ENCODE measurements around the gene UBAP2. TPM values are rescaled to one million over a fixed set of nuclear protein-coding genes. Genes with fewer than 3 reads are reported as not detected.
A peak's percentile ranks its signal among the peaks of the same experiment; 100 is the strongest.

The UBAP2 gene
- polyA plus RNA-seq (2013), result 24.8 TPM

DNA sequence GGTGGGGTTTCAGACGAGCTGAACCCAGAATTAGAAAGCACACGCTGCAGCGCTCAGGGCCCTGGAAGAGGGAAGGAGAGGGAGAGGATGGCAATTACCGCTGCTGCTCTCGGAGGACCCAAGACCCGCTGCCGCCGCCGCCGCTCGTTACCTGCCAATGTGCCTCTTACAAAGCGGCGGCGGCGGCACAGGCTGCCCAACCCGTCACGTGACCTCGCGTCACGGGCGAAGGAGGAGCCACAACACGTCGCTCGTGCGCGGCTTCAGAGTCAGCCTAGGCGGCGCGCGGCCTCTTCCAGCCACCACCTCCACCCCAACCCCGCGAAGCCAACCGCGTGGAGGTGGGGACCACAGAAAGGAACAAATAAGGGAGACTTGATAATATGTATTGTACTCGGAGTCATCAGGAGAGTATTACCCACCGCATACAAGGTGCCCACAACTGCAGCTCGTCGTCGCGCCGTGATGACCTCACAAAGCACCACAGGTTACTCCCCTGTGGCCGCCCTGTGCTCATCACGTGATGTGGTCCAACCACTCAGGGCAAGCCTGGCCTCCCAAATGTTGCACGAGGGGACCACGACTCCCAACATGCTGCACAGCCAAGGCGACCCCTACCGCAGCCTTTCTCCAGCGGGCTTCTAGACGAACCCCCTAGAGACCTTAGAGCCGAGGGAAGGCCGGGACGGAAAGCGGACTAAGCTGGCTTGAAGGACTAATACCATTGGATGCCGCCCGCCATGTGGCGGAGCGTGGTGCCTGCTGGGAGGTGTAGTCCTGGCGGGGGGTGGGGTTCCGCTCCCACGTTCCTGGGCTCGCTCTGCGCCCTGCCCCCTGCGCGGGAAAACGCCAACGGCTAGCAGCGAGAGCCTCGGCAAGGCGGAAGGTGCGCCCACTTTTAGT, at the start of gene UBAP2:
Gene UBAP2, minus strand, starts transcription at position 161 of the 903 bp plus-strand sequence. CDS start 31,739 bp downstream, outside the sequence.
- H3K36me3 ChIP-seq (ENCODE audit: control insufficient read depth in 4 of 4, insufficient read depth in 4 of 4, low read length in 3 of 4), result no peaks in the 10 kb centered on the region
- no peaks in the 10 kb centered on the region for H3K9me3 ChIP-seq (ENCODE audit: control extremely low read depth in 1 of 5, control insufficient read depth in 4 of 5, insufficient read depth in 2 of 5, low read depth in 1 of 5, low read length in 4 of 5)
- peaks cover 18 to 34% (median 28%) of the 10 kb centered on the region in 4 experiments for H3K4me1 ChIP-seq (ENCODE audit: control extremely low read depth in 1 of 4, control insufficient read depth in 4 of 4, insufficient read depth in 4 of 4, low read length in 3 of 4)
- H3K4me3 ChIP-seq (ENCODE audit: control insufficient read depth in 1 of 7, extremely low read depth in 1 of 7, insufficient read depth in 4 of 7, low read depth in 2 of 7, low read length in 6 of 7), result peak within 1 kb of the TSS; percentile 81 to 99 (median 93)
- POLR2A ChIA-PET, result interaction anchor here (0.6 kb wide), 1 partner anchor 573 kb away, joined by 3 read pairs; no protein-coding TSS in a partner anchor
- peak within 1 kb of the TSS; percentile 89 to 97 for H3K27ac ChIP-seq (ENCODE audit: insufficient read depth in 1 of 2, low read depth in 1 of 2, low read length in 2 of 2, poor library complexity in 1 of 2, severe bottlenecking in 2 of 2)
- peak; percentile 98 for DNase-seq
- 1% methylated on average over 48 of the region's 70 CpGs for WGBS (ENCODE audit: insufficient coverage)
- CTCF ChIA-PET, result interaction anchor here (0.9 to 1.3 kb wide), 4 partner anchors 9 to 24 kb away, joined by 3 to 4 read pairs (median 3); no protein-coding TSS in a partner anchor
- H3K27me3 ChIP-seq (replicated peaks in 2 of 5; ENCODE audit: control insufficient read depth in 4 of 5, insufficient read depth in 5 of 5, low read length in 4 of 5), result no peaks in the 10 kb centered on the region

- WGBS (ENCODE audit: insufficient coverage), result 100% methylated on average over 2 of the region's 5 CpGs
- POLR2A ChIA-PET, result no interaction called here
- H3K36me3 ChIP-seq (ENCODE audit: control insufficient read depth in 4 of 4, insufficient read depth in 4 of 4, low read length in 3 of 4), result peaks cover 28 to 81% (median 58%) of the 10 kb centered on the region in 4 experiments
Observed at GRCh38 chr9:34098307-34098706, 49.6 kb upstream of the UBAP2 start.

DNA sequence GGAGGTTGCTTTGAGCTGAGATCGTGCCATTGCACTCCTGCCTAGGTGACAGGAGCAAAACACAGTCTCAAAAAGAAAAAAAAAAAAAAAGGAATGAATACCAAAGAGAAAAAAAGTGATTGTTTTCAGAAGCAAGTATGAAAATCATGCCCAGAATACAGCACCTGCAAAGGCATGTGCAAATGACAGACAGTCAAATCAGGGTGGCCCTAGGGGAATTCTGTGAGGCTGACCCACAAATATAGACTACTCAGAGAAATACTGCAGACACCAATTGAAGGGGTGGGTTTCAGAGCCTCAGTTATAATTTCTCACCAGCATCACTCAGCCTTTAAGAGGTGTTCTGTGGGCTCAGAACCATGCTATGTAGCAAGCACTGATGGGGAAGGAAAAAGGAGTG, 49.2 kb upstream of the UBAP2 start:
- ChIA-PET POLR2A (no interaction called here), CTCF (no interaction called here)
- Histone ChIP-seq H3K9me3 (ENCODE audit: control extremely low read depth in 1 of 5, control insufficient read depth in 4 of 5, insufficient read depth in 2 of 5, low read depth in 1 of 5, low read length in 4 of 5) (no peaks in the 10 kb centered on the region), H3K27ac (ENCODE audit: insufficient read depth in 1 of 2, low read depth in 1 of 2, low read length in 2 of 2, poor library complexity in 1 of 2, severe bottlenecking in 2 of 2) (no peak overlapping the region), H3K4me1 (ENCODE audit: control extremely low read depth in 1 of 4, control insufficient read depth in 4 of 4, insufficient read depth in 4 of 4, low read length in 3 of 4) (no peaks in the 10 kb centered on the region), H3K4me3 (ENCODE audit: control insufficient read depth in 1 of 7, extremely low read depth in 1 of 7, insufficient read depth in 4 of 7, low read depth in 2 of 7, low read length in 6 of 7) (no peak overlapping the region), H3K36me3 (ENCODE audit: control insufficient read depth in 4 of 4, insufficient read depth in 4 of 4, low read length in 3 of 4) (peaks cover 31 to 81% (median 59%) of the 10 kb centered on the region in 4 experiments), H3K27me3 (replicated peaks in 2 of 5; ENCODE audit: control insufficient read depth in 4 of 5, insufficient read depth in 5 of 5, low read length in 4 of 5) (no peaks in the 10 kb centered on the region)
- 100% methylated on average over 1 of the region's 1 CpG for WGBS (ENCODE audit: insufficient coverage)
- no peak for DNase-seq

More at GRCh38 chr9:34098307-34098706, 49.6 kb upstream of the UBAP2 start:
- H3K4me3 ChIP-seq (ENCODE audit: control insufficient read depth in 1 of 7, extremely low read depth in 1 of 7, insufficient read depth in 4 of 7, low read depth in 2 of 7, low read length in 6 of 7), result no peak overlapping the region
- no peaks in the 10 kb centered on the region for H3K9me3 ChIP-seq (ENCODE audit: control extremely low read depth in 1 of 5, control insufficient read depth in 4 of 5, insufficient read depth in 2 of 5, low read depth in 1 of 5, low read length in 4 of 5)
- no peaks in the 10 kb centered on the region for H3K27me3 ChIP-seq (replicated peaks in 2 of 5; ENCODE audit: control insufficient read depth in 4 of 5, insufficient read depth in 5 of 5, low read length in 4 of 5)
- CTCF ChIA-PET, result interaction anchor here (0.9 to 1.0 kb wide), 2 partner anchors 24 to 25 kb away, joined by 3 to 4 read pairs; no protein-coding TSS in a partner anchor
- H3K4me1 ChIP-seq (ENCODE audit: control extremely low read depth in 1 of 4, control insufficient read depth in 4 of 4, insufficient read depth in 4 of 4, low read length in 3 of 4), result no peaks in the 10 kb centered on the region
- no peak overlapping the region for H3K27ac ChIP-seq (ENCODE audit: insufficient read depth in 1 of 2, low read depth in 1 of 2, low read length in 2 of 2, poor library complexity in 1 of 2, severe bottlenecking in 2 of 2)
- no peak for DNase-seq

- no peaks in the 10 kb centered on the region for H3K9me3 ChIP-seq (ENCODE audit: control extremely low read depth in 1 of 5, control insufficient read depth in 4 of 5, insufficient read depth in 2 of 5, low read depth in 1 of 5, low read length in 4 of 5)
- POLR2A ChIA-PET, result no interaction called here
- H3K27me3 ChIP-seq (replicated peaks in 2 of 5; ENCODE audit: control insufficient read depth in 4 of 5, insufficient read depth in 5 of 5, low read length in 4 of 5), result no peaks in the 10 kb centered on the region
- H3K4me3 ChIP-seq (ENCODE audit: control insufficient read depth in 1 of 7, extremely low read depth in 1 of 7, insufficient read depth in 4 of 7, low read depth in 2 of 7, low read length in 6 of 7), result no peak overlapping the region
- H3K4me1 ChIP-seq (ENCODE audit: control extremely low read depth in 1 of 4, control insufficient read depth in 4 of 4, insufficient read depth in 4 of 4, low read length in 3 of 4), result no peaks in the 10 kb centered on the region
- WGBS (ENCODE audit: insufficient coverage), result no CpG with 5 or more reads among the region's 4 CpGs
- no peak for DNase-seq
- peaks cover 33 to 78% (median 55%) of the 10 kb centered on the region in 4 experiments for H3K36me3 ChIP-seq (ENCODE audit: control insufficient read depth in 4 of 4, insufficient read depth in 4 of 4, low read length in 3 of 4)
- CTCF ChIA-PET, result no interaction called here
- H3K27ac ChIP-seq (ENCODE audit: insufficient read depth in 1 of 2, low read depth in 1 of 2, low read length in 2 of 2, poor library complexity in 1 of 2, severe bottlenecking in 2 of 2), result no peak overlapping the region
Observed at GRCh38 chr9:34096751-34097150, 48.1 kb upstream of the UBAP2 start.

GRCh38 chr9:34093578-34093977, 44.9 kb upstream of the UBAP2 start:
- Histone ChIP-seq H3K4me1 (ENCODE audit: control extremely low read depth in 1 of 4, control insufficient read depth in 4 of 4, insufficient read depth in 4 of 4, low read length in 3 of 4) (no peaks in the 10 kb centered on the region), H3K4me3 (ENCODE audit: control insufficient read depth in 1 of 7, extremely low read depth in 1 of 7, insufficient read depth in 4 of 7, low read depth in 2 of 7, low read length in 6 of 7) (no peak overlapping the region), H3K36me3 (ENCODE audit: control insufficient read depth in 4 of 4, insufficient read depth in 4 of 4, low read length in 3 of 4) (peaks cover 41 to 89% (median 67%) of the 10 kb centered on the region in 4 experiments), H3K9me3 (ENCODE audit: control extremely low read depth in 1 of 5, control insufficient read depth in 4 of 5, insufficient read depth in 2 of 5, low read depth in 1 of 5, low read length in 4 of 5) (no peaks in the 10 kb centered on the region), H3K27ac (ENCODE audit: insufficient read depth in 1 of 2, low read depth in 1 of 2, low read length in 2 of 2, poor library complexity in 1 of 2, severe bottlenecking in 2 of 2) (no peak overlapping the region), H3K27me3 (replicated peaks in 2 of 5; ENCODE audit: control insufficient read depth in 4 of 5, insufficient read depth in 5 of 5, low read length in 4 of 5) (no peaks in the 10 kb centered on the region)
- ChIA-PET POLR2A (no interaction called here), CTCF (interaction anchor here (0.6 to 1.9 kb wide), 4 partner anchors 17 to 207 kb away, joined by 3 to 8 read pairs (median 4); no protein-coding TSS in a partner anchor)
- 98% methylated on average over 5 of the region's 5 CpGs for WGBS (ENCODE audit: insufficient coverage)
- DNase-seq, result no peak

DNA sequence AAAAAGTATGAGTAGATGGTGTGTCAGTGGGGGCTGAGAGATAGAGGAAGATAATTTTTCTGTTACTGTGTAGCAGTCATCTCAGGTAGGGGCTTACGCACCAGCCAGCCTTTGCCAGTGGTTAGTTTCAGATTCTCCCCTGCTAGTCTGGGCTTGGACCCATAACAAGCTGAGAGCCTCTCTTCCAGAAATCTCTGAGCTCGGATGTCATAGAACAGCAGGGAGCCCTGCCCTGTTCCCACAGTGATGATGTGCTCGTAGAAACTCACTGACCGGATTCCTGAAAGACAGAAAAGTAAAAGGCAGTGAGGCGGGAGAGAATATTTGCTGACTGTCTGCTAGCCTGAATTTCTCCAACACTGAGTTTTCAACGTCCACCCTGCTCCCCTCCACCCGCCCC, 40.6 kb upstream of the UBAP2 start:
- CTCF ChIA-PET, result no interaction called here
- Histone ChIP-seq H3K27me3 (replicated peaks in 2 of 5; ENCODE audit: control insufficient read depth in 4 of 5, insufficient read depth in 5 of 5, low read length in 4 of 5) (no peaks in the 10 kb centered on the region), H3K4me3 (ENCODE audit: control insufficient read depth in 1 of 7, extremely low read depth in 1 of 7, insufficient read depth in 4 of 7, low read depth in 2 of 7, low read length in 6 of 7) (no peak overlapping the region), H3K36me3 (ENCODE audit: control insufficient read depth in 4 of 4, insufficient read depth in 4 of 4, low read length in 3 of 4) (peaks cover 36 to 87% (median 61%) of the 10 kb centered on the region in 4 experiments), H3K9me3 (ENCODE audit: control extremely low read depth in 1 of 5, control insufficient read depth in 4 of 5, insufficient read depth in 2 of 5, low read depth in 1 of 5, low read length in 4 of 5) (no peaks in the 10 kb centered on the region), H3K4me1 (ENCODE audit: control extremely low read depth in 1 of 4, control insufficient read depth in 4 of 4, insufficient read depth in 4 of 4, low read length in 3 of 4) (no peaks in the 10 kb centered on the region), H3K27ac (ENCODE audit: insufficient read depth in 1 of 2, low read depth in 1 of 2, low read length in 2 of 2, poor library complexity in 1 of 2, severe bottlenecking in 2 of 2) (no peak overlapping the region)
- 93% methylated on average over 7 of the region's 7 CpGs for WGBS (ENCODE audit: insufficient coverage)
- no peak for DNase-seq
- POLR2A ChIA-PET, result no interaction called here

DNA sequence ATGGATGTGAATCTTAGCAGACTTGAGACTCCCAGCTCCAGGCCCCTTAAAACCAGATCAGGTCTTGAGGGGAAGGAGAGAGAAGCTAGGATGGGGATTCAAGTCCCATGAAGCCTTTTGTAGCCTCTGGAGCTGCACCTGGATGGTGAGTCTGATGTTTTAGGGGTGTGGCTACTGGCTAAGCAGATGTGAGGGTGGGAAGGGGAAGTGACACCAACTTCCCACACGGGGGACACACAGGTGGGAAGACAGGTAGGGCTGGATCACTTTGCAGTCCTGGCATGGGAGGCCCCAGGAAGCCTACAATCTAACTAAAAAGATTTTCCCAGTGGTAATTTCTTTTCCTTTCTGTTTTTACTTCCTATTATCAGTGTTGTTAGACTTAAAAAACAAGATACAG, 38.7 kb upstream of the UBAP2 start:
- no peak overlapping the region for H3K27ac ChIP-seq (ENCODE audit: insufficient read depth in 1 of 2, low read depth in 1 of 2, low read length in 2 of 2, poor library complexity in 1 of 2, severe bottlenecking in 2 of 2)

More for the DNA sequence above, 38.7 kb upstream of the UBAP2 start:
- H3K4me3 ChIP-seq (ENCODE audit: control insufficient read depth in 1 of 7, extremely low read depth in 1 of 7, insufficient read depth in 4 of 7, low read depth in 2 of 7, low read length in 6 of 7), result no peak overlapping the region
- no peaks in the 10 kb centered on the region for H3K9me3 ChIP-seq (ENCODE audit: control extremely low read depth in 1 of 5, control insufficient read depth in 4 of 5, insufficient read depth in 2 of 5, low read depth in 1 of 5, low read length in 4 of 5)
- no peaks in the 10 kb centered on the region for H3K27me3 ChIP-seq (replicated peaks in 2 of 5; ENCODE audit: control insufficient read depth in 4 of 5, insufficient read depth in 5 of 5, low read length in 4 of 5)
- WGBS (ENCODE audit: insufficient coverage), result no CpG with 5 or more reads among the region's 1 CpG
- no peak for DNase-seq
- peaks cover 24 to 75% (median 49%) of the 10 kb centered on the region in 4 experiments for H3K36me3 ChIP-seq (ENCODE audit: control insufficient read depth in 4 of 4, insufficient read depth in 4 of 4, low read length in 3 of 4)
- ChIA-PET POLR2A (no interaction called here), CTCF (interaction anchor here (0.5 kb wide), 1 partner anchor 52 kb away, joined by 5 read pairs; no protein-coding TSS in a partner anchor)
- no peaks in the 10 kb centered on the region for H3K4me1 ChIP-seq (ENCODE audit: control extremely low read depth in 1 of 4, control insufficient read depth in 4 of 4, insufficient read depth in 4 of 4, low read length in 3 of 4)

Data from common myeloid progenitor, CD34-positive (primary cell).